ENCODE data around the gene COMTD1.

GRCh38 chr10:75266945-75267344 is 31.2 kb upstream of the COMTD1 start:
- TF ChIP-seq CTCF (tag by site-specific recombination; IDR thresholded peaks at IDR 0.05) (no peak), ZNF426 (tag by site-specific recombination; IDR thresholded peaks at IDR 0.05) (no peak), ZNF639 (tag by site-specific recombination; IDR thresholded peaks at IDR 0.05) (no peak), ZNF239 (tag by site-specific recombination; IDR thresholded peaks at IDR 0.05) (no peak), ZNF707 (tag by site-specific recombination; IDR thresholded peaks at IDR 0.05) (no peak), ZNF518A (tag by site-specific recombination; conservative IDR thresholded peaks at IDR 0.05; ENCODE audit: low read depth) (no peak), ZNF169 (tag by site-specific recombination; IDR thresholded peaks at IDR 0.05) (no peak), ZNF514 (tag by site-specific recombination; IDR thresholded peaks at IDR 0.05) (no peak), ZNF76 (tag by site-specific recombination; IDR thresholded peaks at IDR 0.05; ENCODE audit: borderline replicate concordance, low read depth) (no peak), ZNF19 (tag by site-specific recombination; IDR thresholded peaks at IDR 0.05; ENCODE audit: low read depth) (no peak), ZNF148 (tag by site-specific recombination; IDR thresholded peaks at IDR 0.05; ENCODE audit: borderline replicate concordance) (no peak), ZNF558 (tag by site-specific recombination; IDR thresholded peaks at IDR 0.05) (no peak), ZSCAN30 (tag by site-specific recombination; IDR thresholded peaks at IDR 0.05) (no peak)

All from HEK293 (cell line).